BLaER1 (cell line): ENCODE measurements around the gene SRSF3.
A peak's percentile ranks its signal among the peaks of the same experiment; 100 is the strongest.
"Not testable (repeated sequence)": the region's sequence is repeated elsewhere in the genome, so short reads cannot be mapped to it uniquely, and the experiment has no call there.

Experiments
- H3K27ac ChIP-seq: shearing (Covaris generic); formaldehyde crosslinking; 2 replicates; pipeline ENCODE4 v1.8.1; 2022
- H3K27me3 ChIP-seq: shearing (Covaris generic); formaldehyde crosslinking; 2 replicates; pipeline ENCODE4 v1.8.1; 2022
- H3K36me3 ChIP-seq: shearing (Covaris generic); formaldehyde crosslinking; 2 replicates; pipeline ENCODE4 v1.8.1; 2022
- H3K4me1 ChIP-seq: shearing (Covaris generic); formaldehyde crosslinking; 2 replicates; pipeline ENCODE4 v1.8.1; 2022
- H3K4me2 ChIP-seq: shearing (Covaris generic); formaldehyde crosslinking; 2 replicates; pipeline ENCODE4 v1.8.1; 2022
- H3K4me3 ChIP-seq: shearing (Covaris generic); formaldehyde crosslinking; 2 replicates; pipeline ENCODE4 v1.8.1; 2022
- H3K9ac ChIP-seq: shearing (Covaris generic); formaldehyde crosslinking; 2 replicates; pipeline ENCODE4 v1.8.1; 2022
- H3K9me3 ChIP-seq: shearing (Covaris generic); formaldehyde crosslinking; 2 replicates; pipeline ENCODE4 v1.8.1; 2022
- H4K20me1 ChIP-seq: shearing (Covaris generic); formaldehyde crosslinking; 2 replicates; pipeline ENCODE4 v1.8.1; 2022
- Cebpa-rat ChIP-seq: shearing (Covaris generic); IDR thresholded peaks from 2 replicates; pipeline ENCODE4 v1.8.1; 2022

The SRSF3 gene

DNA sequence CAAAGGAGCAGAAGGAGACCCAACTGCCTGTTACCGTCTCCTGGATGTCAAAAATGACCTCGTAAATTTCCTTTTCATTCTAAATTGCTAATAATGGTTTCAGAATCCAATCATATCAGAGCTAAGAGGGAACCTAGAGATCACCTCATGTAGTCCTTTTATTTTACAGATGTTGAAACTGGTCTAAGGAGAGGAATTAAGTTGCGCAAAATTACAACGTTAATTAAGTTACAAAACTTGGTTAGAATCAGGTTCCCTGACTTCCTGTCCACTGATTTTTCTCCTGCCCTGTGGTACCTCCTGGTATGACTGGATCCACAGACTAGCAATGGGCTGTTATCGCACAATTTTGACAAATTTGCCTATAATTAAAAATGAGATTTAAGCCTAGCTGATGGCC, 37.9 kb upstream of the SRSF3 start:
- TF ChIP-seq Cebpa-rat: no peak

DNA sequence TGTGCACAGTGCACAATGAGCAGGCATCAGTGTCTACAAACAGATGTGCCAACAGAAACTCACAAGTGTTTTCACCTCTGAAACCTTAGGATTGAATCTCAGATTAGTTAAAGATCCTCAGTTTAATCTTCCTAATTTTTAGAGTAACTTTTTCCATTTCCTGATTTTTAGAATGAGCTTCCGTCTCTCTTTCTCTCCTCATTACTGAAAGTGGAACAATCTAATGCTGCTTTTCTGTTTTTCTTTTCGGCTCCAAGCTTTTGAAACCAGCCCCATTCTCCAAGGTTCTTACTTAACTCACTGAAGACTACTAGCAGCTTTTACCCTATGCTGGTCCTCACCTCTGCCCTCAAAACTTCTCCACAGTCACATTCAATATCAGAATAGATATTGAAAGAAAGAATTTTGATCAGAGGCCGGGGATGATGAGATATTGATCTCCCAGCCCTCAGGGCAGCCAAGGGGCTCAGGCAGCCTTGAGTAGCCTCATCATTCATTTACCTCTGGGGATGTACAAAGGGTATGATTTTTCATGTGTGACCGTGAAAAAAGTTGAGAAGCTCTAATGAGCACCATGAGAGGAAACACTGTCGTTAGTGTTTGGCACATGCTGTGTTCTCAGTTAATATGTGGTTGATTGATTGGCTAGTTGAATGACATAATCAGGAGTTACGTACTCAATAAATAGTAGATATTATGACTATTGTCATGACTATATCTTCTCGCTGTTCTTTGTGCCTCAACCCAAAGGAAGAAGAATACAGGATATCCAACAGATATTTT, 35.0 kb upstream of the SRSF3 start:
- Histone ChIP-seq H3K36me3 (no peaks in the 10 kb centered on the region), H3K27ac (peak overlapping the region; percentile 72), H4K20me1 (no peaks in the 10 kb centered on the region), H3K4me3 (peak overlapping the region; percentile 4; the same call in 1 of the 2 replicates), H3K9me3 (no peaks in the 10 kb centered on the region), H3K9ac (peak overlapping the region; percentile 54; the same call in 1 of the 2 replicates), H3K27me3 (no peaks in the 10 kb centered on the region), H3K4me1 (peaks cover 100% of the 10 kb centered on the region), H3K4me2 (peak overlapping the region; percentile 71)
- no peak for TF ChIP-seq Cebpa-rat

More for the DNA sequence above, 37.9 kb upstream of the SRSF3 start:
- H3K27ac ChIP-seq: peak overlapping the region; percentile 52; the same call in 1 of the 2 replicates
- H3K9ac ChIP-seq: no peak overlapping the region
- H3K4me1 ChIP-seq: peaks cover 100% of the 10 kb centered on the region
- H4K20me1 ChIP-seq: no peaks in the 10 kb centered on the region
- H3K4me2 ChIP-seq: peak overlapping the region; percentile 89
- no peaks in the 10 kb centered on the region for H3K9me3 ChIP-seq
- no peaks in the 10 kb centered on the region for H3K27me3 ChIP-seq
- no peak overlapping the region for H3K4me3 ChIP-seq
- no peaks in the 10 kb centered on the region for H3K36me3 ChIP-seq

GRCh38 chr6:36560822-36561221, 33.3 kb upstream of the SRSF3 start:
- Histone ChIP-seq H3K9me3 (no peaks in the 10 kb centered on the region), H3K36me3 (no peaks in the 10 kb centered on the region), H3K4me3 (no peak overlapping the region), H3K27me3 (no peaks in the 10 kb centered on the region), H3K4me2 (peak overlapping the region; percentile 71), H3K9ac (no peak overlapping the region), H3K27ac (peak overlapping the region; percentile 72), H3K4me1 (peaks cover 93% of the 10 kb centered on the region), H4K20me1 (no peaks in the 10 kb centered on the region)
- no peak for TF ChIP-seq Cebpa-rat

- peak overlapping the region; percentile 54 for H3K4me2 ChIP-seq
- peak overlapping the region; percentile 3; the same call in 1 of the 2 replicates for H3K27ac ChIP-seq
- H3K9ac ChIP-seq: no peak overlapping the region
Measured at GRCh38 chr6:36563237-36563927, 30.8 kb upstream of the SRSF3 start.

GRCh38 chr6:36563928-36564284, 30.3 kb upstream of the SRSF3 start:
- no peaks in the 10 kb centered on the region for H3K36me3 ChIP-seq
- no peak overlapping the region for H3K9ac ChIP-seq
- H3K9me3 ChIP-seq: no peaks in the 10 kb centered on the region
- no peak for TF ChIP-seq Cebpa-rat
- H3K27me3 ChIP-seq: no peaks in the 10 kb centered on the region
- H3K27ac ChIP-seq: peak overlapping the region; percentile 3; the same call in 1 of the 2 replicates
- peak overlapping the region; percentile 54 for H3K4me2 ChIP-seq
- H4K20me1 ChIP-seq: no peaks in the 10 kb centered on the region
- H3K4me1 ChIP-seq: peaks cover 62% of the 10 kb centered on the region
- H3K4me3 ChIP-seq: no peak overlapping the region

More at GRCh38 chr6:36563237-36563927, 30.8 kb upstream of the SRSF3 start:
- no peak for TF ChIP-seq Cebpa-rat
- no peak overlapping the region for H3K4me3 ChIP-seq
- no peaks in the 10 kb centered on the region for H3K9me3 ChIP-seq
- no peaks in the 10 kb centered on the region for H3K27me3 ChIP-seq
- H3K4me1 ChIP-seq: peaks cover 68% of the 10 kb centered on the region
- no peaks in the 10 kb centered on the region for H3K36me3 ChIP-seq
- H4K20me1 ChIP-seq: no peaks in the 10 kb centered on the region

DNA sequence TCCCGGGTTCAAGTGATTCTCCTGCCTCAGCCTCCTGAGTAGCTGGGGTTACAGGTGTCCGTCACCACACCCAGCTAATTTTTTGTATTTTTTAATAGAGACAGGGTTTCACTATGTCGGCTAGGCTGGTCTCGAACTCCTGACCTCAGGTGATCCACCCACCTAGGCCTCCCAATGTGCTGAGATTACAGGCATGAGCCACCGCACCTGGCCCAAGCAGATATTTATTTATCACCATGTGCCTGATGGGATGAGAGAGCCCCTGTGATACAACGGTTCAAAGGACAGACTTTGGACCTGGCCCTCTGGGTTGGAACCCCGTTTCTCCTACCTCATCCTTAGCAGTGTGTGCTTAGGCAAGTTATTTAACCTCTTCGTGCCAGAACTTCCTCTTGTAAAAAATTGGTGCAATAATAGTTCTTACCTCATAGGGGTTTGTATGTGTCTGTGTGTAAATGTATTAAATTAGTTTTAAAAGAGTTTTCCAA, 27.7 kb upstream of the SRSF3 start:
- H3K27ac ChIP-seq: no peak overlapping the region
- no peak for TF ChIP-seq Cebpa-rat

DNA sequence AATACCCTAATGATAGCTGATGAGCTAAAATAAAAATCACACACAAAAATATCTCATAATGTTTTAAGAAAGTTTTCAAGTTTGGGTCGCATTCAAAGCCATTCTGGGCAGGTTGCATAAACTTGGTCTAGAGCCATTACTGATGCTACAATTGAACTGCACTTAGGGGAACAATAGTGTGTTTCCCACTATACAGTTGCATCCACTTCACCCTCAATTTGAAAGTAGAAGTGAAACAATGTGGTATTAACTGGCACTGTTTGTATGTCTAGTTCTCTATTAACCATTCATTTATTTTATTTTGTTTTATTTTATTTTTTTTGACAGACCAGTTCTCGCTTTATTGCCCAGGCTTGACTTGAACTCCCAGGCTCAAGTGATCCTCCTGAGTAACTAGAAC, 23.9 kb upstream of the SRSF3 start:
- H3K9ac ChIP-seq: no peak overlapping the region
- peaks cover 17% of the 10 kb centered on the region for H3K9me3 ChIP-seq
- no peaks in the 10 kb centered on the region for H3K4me1 ChIP-seq
- no peak for TF ChIP-seq Cebpa-rat
- H3K27me3 ChIP-seq: no peaks in the 10 kb centered on the region
- H4K20me1 ChIP-seq: no peaks in the 10 kb centered on the region
- H3K27ac ChIP-seq: no peak overlapping the region
- no peak overlapping the region for H3K4me2 ChIP-seq
- no peaks in the 10 kb centered on the region for H3K36me3 ChIP-seq
- no peak overlapping the region for H3K4me3 ChIP-seq

More for the DNA sequence above, 27.7 kb upstream of the SRSF3 start:
- no peaks in the 10 kb centered on the region for H4K20me1 ChIP-seq
- no peaks in the 10 kb centered on the region for H3K36me3 ChIP-seq
- no peaks in the 10 kb centered on the region for H3K27me3 ChIP-seq
- H3K9ac ChIP-seq: no peak overlapping the region
- no peaks in the 10 kb centered on the region; the same call in 1 of the 2 replicates for H3K9me3 ChIP-seq
- peaks cover 37% of the 10 kb centered on the region for H3K4me1 ChIP-seq
- no peak overlapping the region for H3K4me3 ChIP-seq
- H3K4me2 ChIP-seq: no peak overlapping the region

DNA sequence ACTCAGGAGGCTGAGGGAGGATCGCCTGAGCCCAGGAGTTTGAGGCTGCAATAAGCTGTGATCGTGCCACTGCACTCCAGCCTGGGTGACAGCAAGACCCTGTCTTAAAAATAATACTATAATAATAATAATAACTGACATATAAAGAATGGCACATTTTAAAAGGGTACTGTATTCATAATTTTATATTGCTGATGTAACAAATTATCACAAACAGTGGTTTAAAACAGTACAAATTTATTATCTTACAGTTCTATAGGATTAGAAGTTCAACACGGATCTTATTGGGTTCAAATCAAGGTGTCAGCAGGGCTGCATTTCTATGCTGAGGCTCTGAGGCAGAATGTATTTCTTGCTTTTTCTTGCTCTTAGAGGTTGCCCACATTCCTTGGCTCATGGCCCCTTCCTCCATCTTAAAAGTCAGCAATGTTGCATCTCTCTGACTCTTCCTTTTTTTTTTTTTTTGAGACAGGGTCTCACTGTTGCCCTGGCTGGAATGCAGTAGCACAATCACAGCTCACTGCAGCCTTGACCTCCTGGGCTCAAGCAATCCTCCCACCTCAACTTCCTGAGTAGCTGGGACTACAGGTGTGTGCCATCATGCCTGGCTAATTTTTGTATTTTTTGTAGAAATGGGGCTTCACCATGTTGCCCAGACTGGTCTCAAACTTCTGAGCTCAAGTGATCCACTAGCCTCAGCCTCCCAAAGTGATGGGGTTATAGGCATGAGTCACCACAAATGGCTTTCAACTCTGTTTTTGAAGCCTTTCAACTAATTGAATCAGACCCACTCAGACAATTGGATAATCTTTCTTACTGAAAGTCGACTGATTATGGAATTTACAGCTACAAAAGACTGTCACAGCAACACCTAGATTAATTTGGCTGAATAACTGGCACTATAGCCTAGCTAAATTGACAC, 22.8 kb upstream of the SRSF3 start:
- peaks cover 21% of the 10 kb centered on the region for H3K9me3 ChIP-seq
- H3K27me3 ChIP-seq: no peaks in the 10 kb centered on the region
- no peaks in the 10 kb centered on the region for H4K20me1 ChIP-seq
- no peak overlapping the region for H3K4me3 ChIP-seq
- no peak overlapping the region for H3K27ac ChIP-seq
- no peak overlapping the region for H3K4me2 ChIP-seq
- no peak overlapping the region for H3K9ac ChIP-seq
- no peaks in the 10 kb centered on the region for H3K36me3 ChIP-seq
- no peak for TF ChIP-seq Cebpa-rat
- H3K4me1 ChIP-seq: no peaks in the 10 kb centered on the region

DNA sequence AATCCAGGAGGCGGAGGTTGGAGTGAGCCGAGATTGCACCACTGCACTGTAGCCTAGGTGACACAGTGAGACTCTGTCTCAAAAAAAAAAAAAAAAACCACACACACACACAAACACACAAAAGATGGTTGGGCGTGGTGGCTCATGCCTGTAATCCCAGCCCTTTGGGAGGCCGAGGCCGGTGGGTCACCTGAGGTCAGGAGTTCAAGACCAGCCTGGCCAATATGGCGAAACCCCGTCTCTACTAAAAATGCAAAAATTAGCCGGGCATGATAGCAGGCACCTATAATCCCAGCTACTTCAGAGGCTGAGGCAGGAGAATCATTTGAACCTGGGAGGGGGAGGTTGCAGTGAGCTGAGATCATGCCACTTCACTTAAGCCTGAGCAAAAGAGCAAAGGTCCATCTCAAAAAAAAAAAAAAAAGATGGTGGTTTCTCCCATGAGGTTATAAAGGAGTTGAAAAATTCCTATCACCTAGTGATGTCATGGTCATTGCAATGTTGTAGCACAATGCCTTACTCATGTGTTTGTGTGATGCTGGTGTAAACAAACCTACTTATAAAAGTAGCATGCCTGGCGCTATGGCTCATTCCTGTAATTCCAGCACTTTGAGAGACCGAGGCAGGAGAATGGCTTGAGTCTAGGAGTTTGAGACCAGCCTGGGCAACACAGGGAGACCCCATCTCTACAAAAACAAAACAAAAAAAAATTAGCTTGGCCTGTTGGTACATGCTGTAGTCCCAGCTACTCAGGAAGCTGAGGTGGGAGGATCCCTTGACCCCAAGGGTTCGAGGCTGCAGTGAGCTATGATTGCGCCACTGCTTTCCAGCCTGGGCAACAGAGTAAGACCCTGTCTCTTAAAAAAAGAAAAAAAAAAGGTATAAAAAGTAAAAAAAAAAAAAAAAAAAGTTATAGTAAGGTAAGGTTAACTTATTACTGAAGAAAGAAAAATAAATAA, 21.5 kb upstream of the SRSF3 start:
- not testable (repeated sequence) for H3K27ac ChIP-seq, H3K27me3 ChIP-seq, H3K36me3 ChIP-seq, H3K4me3 ChIP-seq, H3K4me1 ChIP-seq, H3K4me2 ChIP-seq, H4K20me1 ChIP-seq, H3K9ac ChIP-seq
- H3K9me3 ChIP-seq: peaks cover 21% of the 10 kb centered on the region
